Activated CD8-positive, alpha-beta T cell treated with anti-CD3 and anti-CD28 coated beads for 36 hours (primary cell): ENCODE results near the gene ACTA2. TPM values are rescaled to one million over a fixed set of nuclear protein-coding genes. Genes with fewer than 3 reads are reported as not detected.

Source experiments
- ATAC-seq: fragments of 200-7000 bp; cut with Tn5 transposase; one replicate; pipeline ENCODE4 v1.10.0; 2021; ENCODE audit warnings: mild to moderate bottlenecking, moderate library complexity
- CTCF ChIA-PET: fragments of 350-600 bp; sonication (Branson Sonifier 250); formaldehyde crosslinking; loops from one replicate; lab custom pipeline; 2021; ENCODE audit warnings: antibody characterized with exemption; lab: Charles Lee
- POLR2A ChIA-PET: fragments of 350-600 bp; sonication (Branson Sonifier 250); formaldehyde crosslinking; loops from one replicate; lab custom pipeline; 2021; ENCODE audit warnings: antibody characterized with exemption; lab: Charles Lee
- DNase-seq: peaks from one replicate; pipeline ENCODE4 v3.0.0-alpha.2; 2020
- H3K27ac Mint-ChIP-seq: one replicate; pipeline ENCODE4 v1.8.0; 2021; ENCODE audit warnings: mild to moderate bottlenecking, mixed read lengths
- H3K27me3 Mint-ChIP-seq: one replicate; pipeline ENCODE4 v1.8.0; 2021; ENCODE audit warnings: mixed read lengths
- H3K36me3 Mint-ChIP-seq: one replicate; pipeline ENCODE4 v1.8.0; 2021; ENCODE audit warnings: low read depth, mixed read lengths
- H3K4me1 Mint-ChIP-seq: one replicate; pipeline ENCODE4 v1.8.0; 2021; ENCODE audit warnings: low read depth, mixed read lengths
- H3K4me3 Mint-ChIP-seq: one replicate; pipeline ENCODE4 v1.8.0; 2021; ENCODE audit warnings: mild to moderate bottlenecking, moderate library complexity, mixed read lengths
- H3K9me3 Mint-ChIP-seq: one replicate; pipeline ENCODE4 v1.8.0; 2021; ENCODE audit warnings: mixed read lengths
- CTCF ChIP-seq: fragments of 200-600 bp; IDR thresholded peaks from one replicate; pipeline ENCODE4 v1.8.0; 2022; ENCODE audit warnings: antibody characterized with exemption, mild to moderate bottlenecking
- intact Hi-C: fragments of 100-400 bp; cut with micrococcal nuclease; formaldehyde crosslinking; loops from one replicate; pipeline ENCODE4 v1.10.0; 2022
- total RNA-seq, 2 experiments: library from RNA; stranded (reverse); gene quantifications; one replicate each; pipeline ENCODE4 v1.2.3, GENCODE V29; 2021

Gene ACTA2
- total RNA-seq, 2 experiments from 2014 or later = 13.3 to 14.9 TPM

DNA sequence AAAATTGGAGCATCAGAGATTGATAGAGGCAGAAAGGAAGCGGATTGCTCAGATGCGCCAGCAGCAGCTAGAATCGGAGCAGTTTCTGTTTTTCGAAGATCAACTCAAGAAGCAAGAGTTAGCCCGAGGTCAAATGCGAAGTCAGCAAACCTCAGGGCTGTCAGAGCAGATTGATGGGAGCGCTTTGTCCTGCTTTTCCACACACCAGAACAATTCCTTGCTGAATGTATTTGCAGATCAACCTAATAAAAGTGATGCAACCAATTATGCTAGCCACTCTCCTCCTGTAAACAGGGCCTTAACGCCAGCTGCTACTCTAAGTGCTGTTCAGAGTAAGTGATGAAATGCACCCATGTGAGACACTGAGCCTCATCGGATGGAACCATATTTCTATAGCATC lies 39.4 kb downstream of the ACTA2 start:
- no peak for TF ChIP-seq CTCF
- CTCF ChIA-PET = interaction anchor here (1.1 kb wide), 1 partner anchor 22 kb away, joined by 3 read pairs; no protein-coding TSS in a partner anchor

DNA sequence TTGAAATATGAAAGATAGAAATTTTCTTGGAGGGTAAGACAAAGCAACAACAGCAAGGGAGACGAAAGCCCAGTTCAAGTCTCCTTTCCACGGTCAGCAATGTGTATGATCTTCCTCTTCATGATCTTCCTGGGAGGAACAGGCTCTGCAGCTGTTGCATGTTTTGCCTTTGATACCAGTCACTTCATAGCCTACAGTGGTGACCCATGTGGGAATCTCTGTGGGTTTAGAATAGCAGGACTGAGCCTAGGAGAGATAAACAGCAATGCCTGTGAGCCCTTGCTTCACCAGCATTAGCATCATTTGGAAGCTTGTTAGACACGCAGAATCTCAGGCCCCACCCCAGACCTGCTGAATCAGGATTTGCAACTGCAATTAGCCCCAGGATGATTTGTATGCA lies 40.7 kb downstream of the ACTA2 start:
- H3K4me3 Mint-ChIP-seq = no peak overlapping the region
- H3K27ac Mint-ChIP-seq = no peak overlapping the region
- no peaks in the 10 kb centered on the region for H3K9me3 Mint-ChIP-seq
- H3K27me3 Mint-ChIP-seq = no peaks in the 10 kb centered on the region
- ATAC-seq (no peak), DNase-seq (no peak)
- CTCF ChIA-PET = interaction anchor here (2.9 to 7.5 kb wide), 2 partner anchors 21 to 76 kb away, joined by 16 to 54 read pairs; no protein-coding TSS in a partner anchor
- H3K4me1 Mint-ChIP-seq = peaks cover 31% of the 10 kb centered on the region
- intact Hi-C loops = no loop called here
- POLR2A ChIA-PET = interaction anchor here (1.5 kb wide), 1 partner anchor 16 kb away, joined by 4 read pairs; no protein-coding TSS in a partner anchor
- H3K36me3 Mint-ChIP-seq = peaks cover 59% of the 10 kb centered on the region
- no peak for TF ChIP-seq CTCF

More for the DNA sequence above, 39.4 kb downstream of the ACTA2 start:
- POLR2A ChIA-PET = no interaction called here
- Mint-ChIP-seq H3K9me3 (no peaks in the 10 kb centered on the region), H3K36me3 (peaks cover 65% of the 10 kb centered on the region), H3K4me1 (peaks cover 24% of the 10 kb centered on the region), H3K27me3 (no peaks in the 10 kb centered on the region), H3K27ac (no peak overlapping the region), H3K4me3 (no peak overlapping the region)
- DNase-seq = no peak
- ATAC-seq = no peak
- intact Hi-C loops = no loop called here

GRCh38 chr10:88911116-88911515 lies 41.5 kb downstream of the ACTA2 start:
- ATAC-seq (no peak), DNase-seq (no peak)
- TF ChIP-seq CTCF = no peak
- H3K36me3 Mint-ChIP-seq = peaks cover 58% of the 10 kb centered on the region
- no peak overlapping the region for H3K27ac Mint-ChIP-seq
- no peaks in the 10 kb centered on the region for H3K27me3 Mint-ChIP-seq
- ChIA-PET POLR2A (interaction anchor here (1.5 kb wide), 1 partner anchor 16 kb away, joined by 4 read pairs; no protein-coding TSS in a partner anchor), CTCF (interaction anchor here (1.4 to 7.5 kb wide), 3 partner anchors 22 to 75 kb away, joined by 5 to 54 read pairs (median 16); no protein-coding TSS in a partner anchor)
- intact Hi-C loops = no loop called here
- H3K4me1 Mint-ChIP-seq = peaks cover 29% of the 10 kb centered on the region
- no peaks in the 10 kb centered on the region for H3K9me3 Mint-ChIP-seq
- no peak overlapping the region for H3K4me3 Mint-ChIP-seq

- no peak for TF ChIP-seq CTCF
- Mint-ChIP-seq H3K27ac (peak overlapping the region; percentile 79), H3K4me3 (no peak overlapping the region), H3K9me3 (no peaks in the 10 kb centered on the region), H3K36me3 (peaks cover 70% of the 10 kb centered on the region), H3K4me1 (peaks cover 27% of the 10 kb centered on the region), H3K27me3 (no peaks in the 10 kb centered on the region)
- ATAC-seq (peak; percentile 95), DNase-seq (peak; percentile 51)
- ChIA-PET CTCF (interaction anchor here (0.8 to 7.5 kb wide), 8 partner anchors 13 to 133 kb away, joined by 3 to 54 read pairs (median 4); no protein-coding TSS in a partner anchor), POLR2A (interaction anchor here (0.9 kb wide), 1 partner anchor 32 kb away, joined by 3 read pairs; no protein-coding TSS in a partner anchor)
- intact Hi-C loops = no loop called here
These were observed 44.4 kb downstream of the ACTA2 start for GRCh38 chr10:88908194-88908593.

DNA sequence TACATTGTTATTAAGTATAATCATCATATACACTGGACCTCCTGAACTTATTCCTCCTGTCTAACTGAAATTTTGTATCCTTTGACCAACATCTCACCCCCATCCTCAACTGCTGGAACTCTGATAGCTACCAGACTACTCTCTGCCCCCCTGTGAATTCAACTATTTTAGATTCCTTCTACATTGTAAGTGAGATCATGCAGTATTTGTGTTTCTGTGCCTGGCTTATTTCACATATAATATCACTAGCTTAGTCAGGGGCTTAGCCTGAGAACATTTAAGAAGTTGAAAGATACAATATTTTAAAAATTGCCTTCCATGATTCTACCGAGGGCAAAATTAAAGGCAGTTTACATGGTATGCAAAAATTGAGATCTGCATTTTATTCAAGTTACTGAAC lies 45.7 kb downstream of the ACTA2 start:
- ATAC-seq (no peak), DNase-seq (no peak)
- Mint-ChIP-seq H3K9me3 (no peaks in the 10 kb centered on the region), H3K4me3 (no peak overlapping the region), H3K4me1 (peaks cover 38% of the 10 kb centered on the region), H3K27ac (peak overlapping the region; percentile 47), H3K36me3 (peaks cover 72% of the 10 kb centered on the region), H3K27me3 (no peaks in the 10 kb centered on the region)
- intact Hi-C loops = no loop called here
- no peak for TF ChIP-seq CTCF
- CTCF ChIA-PET = interaction anchor here (0.8 to 7.5 kb wide), 11 partner anchors 14 to 312 kb away, joined by 3 to 54 read pairs (median 4); no protein-coding TSS in a partner anchor
- POLR2A ChIA-PET = interaction anchor here (1.2 kb wide), 1 partner anchor 27 kb away, joined by 4 read pairs; the partner anchor contains the start of gene STAMBPL1
